ENCODE data around the gene CCDC85C.
A peak's percentile ranks its signal among the peaks of the same experiment; 100 is the strongest.

The CCDC85C gene

GRCh38 chr14:99522025-99522401, 82.0 kb downstream of the CCDC85C start:
- no peak for DNase-seq (ENCODE audit: low spot score)

GRCh38 chr14:99521176-99522024, 82.6 kb downstream of the CCDC85C start:
- no peak for DNase-seq (ENCODE audit: low spot score)

- no peak for DNase-seq (ENCODE audit: low spot score)
These were observed 83.4 kb downstream of the CCDC85C start for GRCh38 chr14:99520571-99521081.

GRCh38 chr14:99519931-99520421, 84.0 kb downstream of the CCDC85C start:
- no peak for DNase-seq (ENCODE audit: low spot score)

- DNase-seq (ENCODE audit: low spot score), result no peak
These were observed 84.6 kb downstream of the CCDC85C start for GRCh38 chr14:99519347-99519881.

GRCh38 chr14:99518441-99519346, 85.3 kb downstream of the CCDC85C start:
- DNase-seq (ENCODE audit: low spot score), result peak; percentile 91

- no peak for DNase-seq (ENCODE audit: low spot score)
These were observed 86.2 kb downstream of the CCDC85C start for GRCh38 chr14:99517643-99518381.

- no peak for DNase-seq (ENCODE audit: low spot score)
These were observed 87.0 kb downstream of the CCDC85C start for GRCh38 chr14:99516871-99517642.

- DNase-seq (ENCODE audit: low spot score), result no peak
These were observed 87.7 kb downstream of the CCDC85C start for GRCh38 chr14:99516156-99516870.

GRCh38 chr14:99515301-99516155, 88.5 kb downstream of the CCDC85C start:
- DNase-seq (ENCODE audit: low spot score), result no peak

GRCh38 chr14:99514552-99515300, 89.3 kb downstream of the CCDC85C start:
- peak; percentile 2 for DNase-seq (ENCODE audit: low spot score)

- DNase-seq (ENCODE audit: low spot score), result no peak
These were observed 90.0 kb downstream of the CCDC85C start for GRCh38 chr14:99513946-99514551.

- no peak for DNase-seq (ENCODE audit: low spot score)
These were observed 90.8 kb downstream of the CCDC85C start for GRCh38 chr14:99513183-99513694.

GRCh38 chr14:99512571-99513182, 91.3 kb downstream of the CCDC85C start:
- no peak for DNase-seq (ENCODE audit: low spot score)

GRCh38 chr14:99512110-99512449, 91.9 kb downstream of the CCDC85C start:
- no peak for DNase-seq (ENCODE audit: low spot score)

GRCh38 chr14:99511421-99512109, 92.4 kb downstream of the CCDC85C start:
- no peak for DNase-seq (ENCODE audit: low spot score)
